ENCODE data around the gene IMPDH1. TPM values are rescaled to one million over a fixed set of nuclear protein-coding genes. Genes with fewer than 3 reads are reported as not detected.

The IMPDH1 gene
- total and polyA plus RNA-seq, 12 donors: 9.3 to 32.8 (median 17.1) TPM

GRCh38 chr7:128415217-128415785 lies 5.5 kb upstream of the IMPDH1 start:
- 61 to 64% methylated on average over 4 of the region's 4 CpGs for WGBS, 2 donors
- ATAC-seq (no peak), DNase-seq (no peak)
- intact Hi-C loops (cut with DNase I): no loop called here
- peaks cover 0 to 8% (median 6%) of the 10 kb centered on the region in 9 donors for H3K4me1 ChIP-seq
- no peaks in the 10 kb centered on the region for H3K27me3 ChIP-seq
- H3K9me3 ChIP-seq: peaks cover 0 to 5% (median 0%) of the 10 kb centered on the region in 11 donors
- no peak overlapping the region for H3K27ac ChIP-seq
- TF ChIP-seq, protein P1, sequence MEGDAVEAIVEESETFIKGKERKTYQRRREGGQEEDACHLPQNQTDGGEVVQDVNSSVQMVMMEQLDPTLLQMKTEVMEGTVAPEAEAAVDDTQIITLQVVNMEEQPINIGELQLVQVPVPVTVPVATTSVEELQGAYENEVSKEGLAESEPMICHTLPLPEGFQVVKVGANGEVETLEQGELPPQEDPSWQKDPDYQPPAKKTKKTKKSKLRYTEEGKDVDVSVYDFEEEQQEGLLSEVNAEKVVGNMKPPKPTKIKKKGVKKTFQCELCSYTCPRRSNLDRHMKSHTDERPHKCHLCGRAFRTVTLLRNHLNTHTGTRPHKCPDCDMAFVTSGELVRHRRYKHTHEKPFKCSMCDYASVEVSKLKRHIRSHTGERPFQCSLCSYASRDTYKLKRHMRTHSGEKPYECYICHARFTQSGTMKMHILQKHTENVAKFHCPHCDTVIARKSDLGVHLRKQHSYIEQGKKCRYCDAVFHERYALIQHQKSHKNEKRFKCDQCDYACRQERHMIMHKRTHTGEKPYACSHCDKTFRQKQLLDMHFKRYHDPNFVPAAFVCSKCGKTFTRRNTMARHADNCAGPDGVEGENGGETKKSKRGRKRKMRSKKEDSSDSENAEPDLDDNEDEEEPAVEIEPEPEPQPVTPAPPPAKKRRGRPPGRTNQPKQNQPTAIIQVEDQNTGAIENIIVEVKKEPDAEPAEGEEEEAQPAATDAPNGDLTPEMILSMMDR (IDR thresholded peaks at IDR 0.05): no peak
- no peak overlapping the region for H3K4me3 ChIP-seq
- H3K36me3 ChIP-seq: no peaks in the 10 kb centered on the region

DNA sequence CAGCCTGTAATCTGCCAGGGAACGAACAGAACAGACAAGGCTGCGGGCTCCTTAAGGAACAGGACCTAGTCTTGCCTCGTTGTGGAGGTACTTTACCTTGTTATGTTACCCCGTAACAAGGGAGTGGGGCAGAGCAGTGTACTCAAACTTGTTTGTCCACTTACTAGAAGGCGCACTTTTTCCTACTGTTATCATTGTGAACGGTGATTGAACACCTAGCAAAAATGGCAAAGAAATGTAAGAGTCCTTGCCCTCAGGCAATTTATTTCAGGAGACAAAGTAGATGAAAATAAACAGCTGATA lies 620 bp upstream of the IMPDH1 start:
- 3 to 4% methylated on average over 6 of the region's 6 CpGs for WGBS, 2 donors
- peaks cover 5 to 46% (median 41%) of the 10 kb centered on the region in 9 donors for H3K4me1 ChIP-seq
- DNase-seq (no peak), ATAC-seq (no peak)
- H3K36me3 ChIP-seq: no peaks in the 10 kb centered on the region
- no peaks in the 10 kb centered on the region for H3K27me3 ChIP-seq
- peak overlapping the region in 9 of 10 donors; percentile 59 to 95 (median 81) for H3K27ac ChIP-seq
- H3K4me3 ChIP-seq: peak overlapping the region; percentile 41 to 84 (median 69)
- intact Hi-C loops (cut with DNase I): no loop called here
- TF ChIP-seq, protein P1 (IDR thresholded peaks at IDR 0.05): no peak
- H3K9me3 ChIP-seq: peaks cover 0 to 5% (median 0%) of the 10 kb centered on the region in 11 donors

DNA sequence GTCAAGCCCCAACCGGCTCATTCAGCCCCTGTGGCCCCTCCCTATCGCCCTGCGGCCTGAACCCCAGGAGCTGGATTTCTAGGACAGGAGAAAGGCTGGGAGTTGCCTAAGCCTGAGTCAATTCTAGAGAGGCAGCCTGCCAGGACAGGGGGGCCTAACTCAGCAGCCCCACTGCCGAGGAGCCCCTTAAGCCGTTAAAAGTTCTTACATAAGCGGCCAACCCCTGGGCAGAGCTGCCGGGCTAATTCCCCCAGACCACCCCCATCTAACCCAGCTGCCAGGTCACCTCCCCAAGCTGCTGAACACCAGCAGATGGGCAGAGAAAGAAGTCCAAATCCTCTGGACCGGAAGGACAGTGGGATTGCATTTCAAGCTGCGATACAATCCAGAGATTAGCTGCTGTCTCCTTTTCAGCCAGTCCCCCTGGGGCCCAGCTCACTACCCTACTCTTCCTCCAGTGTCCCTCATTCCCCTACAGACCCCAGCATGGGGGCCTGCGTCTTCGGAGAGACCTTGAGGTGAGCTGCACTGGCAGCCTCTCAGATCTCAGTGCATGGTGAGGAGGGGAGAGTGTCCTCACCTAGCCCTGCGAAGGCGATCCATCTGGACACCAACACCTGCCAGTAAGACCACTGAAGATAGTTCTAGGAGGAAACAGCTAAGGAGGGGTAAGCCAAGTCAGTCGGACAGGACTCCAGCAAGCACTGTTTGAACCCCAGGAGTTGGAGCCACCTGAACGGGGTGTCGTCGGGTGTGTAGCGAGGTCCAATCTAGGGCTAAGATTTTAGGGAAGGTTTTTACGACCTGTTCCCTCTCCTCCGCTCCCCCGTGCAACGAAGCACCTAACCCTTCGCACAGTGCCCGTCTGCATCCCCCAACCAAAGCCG lies 830 bp downstream of the IMPDH1 start:
- Histone ChIP-seq H3K4me3 (peak overlapping the region; percentile 41 to 84 (median 69)), H3K27ac (peak overlapping the region in 9 of 10 donors; percentile 59 to 95 (median 81)), H3K4me1 (peaks cover 13 to 60% (median 55%) of the 10 kb centered on the region in 9 donors), H3K36me3 (peaks cover 0 to 3% (median 0%) of the 10 kb centered on the region in 9 donors), H3K27me3 (no peaks in the 10 kb centered on the region), H3K9me3 (peaks cover 0 to 5% (median 0%) of the 10 kb centered on the region in 11 donors)
- DNase-seq (no peak), ATAC-seq (no peak)
- 33 to 37% methylated on average over 25 of the region's 25 CpGs for WGBS, 2 donors
- TF ChIP-seq, protein P1 (IDR thresholded peaks at IDR 0.05): no peak
- intact Hi-C loops (cut with DNase I): no loop called here

DNA sequence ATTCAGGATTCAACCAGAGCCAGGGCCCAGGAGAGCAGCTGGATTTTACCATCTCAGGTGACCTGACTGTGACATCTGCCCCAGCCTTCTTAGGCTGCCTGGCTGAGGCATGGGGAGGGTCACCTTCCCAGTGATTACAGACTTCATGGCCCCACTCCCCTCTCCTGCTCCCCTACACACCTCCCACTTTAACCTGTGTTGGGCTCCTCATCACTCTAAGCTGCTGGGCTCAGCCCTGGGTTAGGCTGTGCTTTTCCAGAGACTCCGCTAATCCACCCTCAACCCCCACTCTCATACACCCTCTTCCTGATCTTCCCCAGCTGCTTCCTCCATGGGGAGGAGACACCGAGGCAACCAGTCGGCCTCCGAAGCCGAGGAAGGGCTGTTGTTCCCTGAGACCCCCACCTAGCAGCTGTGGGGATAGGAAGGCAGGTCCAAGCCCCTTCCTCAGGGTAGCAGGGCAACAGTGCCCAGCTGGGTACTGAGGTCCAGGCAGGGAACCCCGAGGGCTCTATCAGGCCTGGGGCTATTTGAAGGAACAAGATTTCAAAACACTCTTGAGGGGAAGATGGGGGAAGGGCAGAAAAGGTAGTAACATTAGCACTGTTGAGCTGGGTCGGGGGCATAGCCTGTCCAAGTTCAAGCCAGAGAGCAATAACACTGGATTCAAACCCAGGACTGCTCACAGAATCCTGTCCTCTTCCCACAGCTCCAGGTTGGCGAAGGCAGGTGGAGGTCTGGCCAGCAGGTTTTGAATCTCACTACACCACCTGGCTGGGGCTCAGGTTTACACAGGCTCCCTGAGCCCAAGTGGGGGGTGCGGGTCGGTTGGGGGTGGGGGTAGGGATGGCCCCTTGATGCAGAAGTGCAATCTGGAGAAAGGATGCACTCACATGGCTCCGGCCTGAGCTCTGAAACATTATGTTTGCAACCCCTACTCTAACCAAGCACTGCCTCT lies 1.8 kb downstream of the IMPDH1 start:
- peak overlapping the region in 5 of 10 donors; percentile 60 to 84 (median 78) for H3K4me3 ChIP-seq
- intact Hi-C loops (cut with DNase I): no loop called here
- H3K27ac ChIP-seq: peak overlapping the region in 8 of 10 donors; percentile 59 to 95 (median 81)

More for the DNA sequence above, 1.8 kb downstream of the IMPDH1 start:
- TF ChIP-seq, protein P1 (IDR thresholded peaks at IDR 0.05): no peak
- Histone ChIP-seq H3K36me3 (peaks cover 0 to 10% (median 0%) of the 10 kb centered on the region in 9 donors), H3K27me3 (no peaks in the 10 kb centered on the region), H3K9me3 (no peaks in the 10 kb centered on the region), H3K4me1 (peaks cover 13 to 66% (median 56%) of the 10 kb centered on the region in 9 donors)
- 57 to 72% methylated on average over 11 of the region's 11 CpGs for WGBS, 2 donors
- DNase-seq (no peak), ATAC-seq (no peak)
